ENCODE data around the gene GPC6.
"Not testable (repeated sequence)": the region's sequence is repeated elsewhere in the genome, so short reads cannot be mapped to it uniquely, and the experiment has no call there.

GPC6 gene

DNA sequence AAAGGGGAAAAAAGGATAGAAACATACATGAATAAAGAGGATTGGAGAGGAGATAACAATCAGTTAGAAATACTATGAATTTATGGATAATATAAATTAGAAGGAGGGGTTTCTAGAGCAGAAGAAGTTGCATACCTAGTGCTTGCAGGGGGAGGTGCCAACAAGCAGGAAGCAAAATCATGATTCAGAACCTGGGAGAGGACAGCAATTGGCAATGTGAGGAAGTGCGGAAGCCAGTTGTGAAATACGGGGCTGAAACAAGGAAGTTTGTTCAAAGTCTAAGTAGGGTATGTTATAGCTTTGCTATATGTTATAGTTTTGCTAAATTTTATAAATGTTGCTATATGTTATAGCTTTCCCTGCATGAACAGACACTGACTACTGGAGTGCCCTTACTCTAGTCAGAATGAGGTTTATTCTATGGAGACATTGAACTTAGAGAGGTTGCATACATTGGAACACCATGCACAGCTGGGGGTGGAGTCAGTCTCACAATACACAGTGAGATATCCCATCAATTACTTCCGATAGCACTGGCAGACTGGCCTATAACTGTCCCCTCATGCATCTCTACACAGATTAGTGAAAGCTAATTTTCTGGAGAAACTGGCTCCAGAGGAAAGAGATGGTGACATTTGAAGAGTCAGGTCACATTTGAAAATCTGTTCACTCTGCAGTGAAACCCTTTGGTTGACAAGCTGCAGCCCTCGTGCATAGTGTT is 92.1 kb downstream of the GPC6 start:
- DNase-seq (ENCODE audit: low spot score), result no peak

DNA sequence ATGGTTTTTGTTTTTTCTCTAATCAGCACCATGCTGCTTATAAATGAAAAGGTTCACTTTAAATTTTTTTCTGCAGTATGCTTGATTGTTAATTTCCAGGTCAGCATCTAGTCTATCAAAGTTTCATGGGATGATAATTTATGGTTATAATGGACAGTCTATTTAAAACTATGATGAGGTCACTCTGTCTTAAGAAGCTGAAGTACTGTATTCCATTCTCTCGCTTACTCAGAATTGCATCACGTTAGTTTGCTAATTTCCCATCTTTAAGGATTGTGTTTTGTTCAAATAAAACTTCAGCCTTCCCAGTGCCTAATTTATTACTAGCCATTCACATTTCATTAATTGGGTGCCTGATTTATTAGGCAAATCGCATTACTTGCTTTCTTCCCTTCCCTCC is 94.3 kb downstream of the GPC6 start:
- no peak for DNase-seq (ENCODE audit: low spot score)

DNA sequence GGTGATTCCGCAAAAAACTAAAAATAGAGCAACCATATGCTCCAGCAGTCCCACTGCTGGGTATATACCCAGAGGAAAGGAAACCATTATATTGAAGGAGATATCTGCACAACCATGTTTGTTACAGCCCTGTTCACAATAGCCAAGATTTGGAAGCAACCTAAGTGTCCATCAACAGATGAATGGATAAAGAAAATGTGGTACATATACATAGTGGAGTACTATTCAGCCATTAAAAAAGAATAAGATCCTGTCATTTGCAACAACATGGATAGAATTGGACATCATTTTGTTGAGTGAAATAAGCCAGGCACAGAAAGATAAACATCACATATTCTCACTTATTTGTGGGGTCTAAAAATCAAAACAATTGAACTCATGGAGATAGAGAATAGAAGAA is 97.3 kb downstream of the GPC6 start:
- DNase-seq (ENCODE audit: low spot score), result not testable (repeated sequence)

DNA sequence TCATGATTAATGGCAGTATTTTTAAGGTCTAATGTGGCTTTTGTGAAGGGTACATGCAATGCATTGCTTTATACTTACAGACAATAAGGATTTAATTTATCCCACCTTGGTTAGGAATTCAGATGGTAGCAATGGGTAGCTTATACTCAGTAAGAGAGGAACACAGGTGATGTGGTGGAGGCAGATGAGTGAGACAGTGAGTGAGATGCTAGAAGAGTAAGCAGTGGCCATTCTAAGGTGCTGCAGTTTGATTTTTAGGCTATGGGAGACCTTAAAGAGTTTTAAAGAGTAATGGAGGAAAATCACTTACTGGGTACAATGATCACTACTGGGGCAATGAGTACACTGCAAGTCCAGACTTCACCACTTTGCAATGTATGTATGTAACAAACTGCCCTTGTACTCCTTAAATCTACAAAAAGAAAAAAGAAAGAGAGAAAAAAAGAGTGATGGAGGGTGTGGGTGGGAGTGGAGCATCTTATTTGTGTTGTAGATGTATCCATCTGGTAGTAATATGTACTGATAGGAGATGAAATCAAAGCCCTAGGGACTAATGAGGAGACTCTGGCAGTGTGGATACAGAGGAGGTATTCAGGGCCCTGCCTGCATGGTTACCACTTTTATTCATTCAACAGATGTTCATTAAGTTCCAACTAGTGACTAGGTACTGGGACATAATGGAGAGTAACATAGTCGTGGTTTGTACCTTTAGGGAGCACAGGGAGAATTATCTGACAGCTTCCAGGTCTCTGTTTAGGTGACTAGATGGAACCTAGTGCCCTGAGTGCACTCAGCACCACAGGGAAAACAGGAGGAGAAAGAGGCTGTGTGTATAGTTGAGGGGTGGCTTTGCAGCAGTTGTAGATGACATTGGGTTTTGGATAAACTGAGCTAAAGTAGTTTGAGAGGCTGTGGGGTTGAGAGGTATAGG is 99.0 kb downstream of the GPC6 start:
- no peak for DNase-seq (ENCODE audit: low spot score)

DNA sequence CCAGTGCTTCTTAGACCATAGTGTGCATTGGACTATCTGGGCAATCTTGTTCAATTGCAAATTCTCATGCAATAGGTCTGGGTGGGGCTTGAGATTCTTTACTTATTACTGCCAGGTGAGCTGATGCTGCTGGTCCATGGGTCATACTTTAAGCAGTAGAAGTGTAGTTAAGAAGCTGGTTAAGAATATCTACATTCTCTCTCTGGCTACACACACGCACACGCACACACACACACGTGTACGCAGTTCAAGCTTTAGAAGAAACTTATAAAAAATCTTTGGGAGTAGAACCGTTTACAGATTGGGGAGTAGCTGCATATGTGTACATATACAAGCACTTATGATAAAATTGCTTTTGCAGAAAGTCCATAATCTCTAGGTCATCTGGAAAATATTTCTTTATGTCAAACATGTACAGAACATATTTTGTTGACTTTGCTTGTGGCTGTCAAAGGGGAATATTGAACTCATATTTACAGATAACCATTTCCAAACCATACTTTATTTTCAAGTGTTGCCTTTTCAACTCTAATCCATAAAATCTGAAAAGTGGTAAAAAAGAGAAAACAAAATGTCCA is 99.7 kb downstream of the GPC6 start:
- no peak for DNase-seq (ENCODE audit: low spot score)

DNA sequence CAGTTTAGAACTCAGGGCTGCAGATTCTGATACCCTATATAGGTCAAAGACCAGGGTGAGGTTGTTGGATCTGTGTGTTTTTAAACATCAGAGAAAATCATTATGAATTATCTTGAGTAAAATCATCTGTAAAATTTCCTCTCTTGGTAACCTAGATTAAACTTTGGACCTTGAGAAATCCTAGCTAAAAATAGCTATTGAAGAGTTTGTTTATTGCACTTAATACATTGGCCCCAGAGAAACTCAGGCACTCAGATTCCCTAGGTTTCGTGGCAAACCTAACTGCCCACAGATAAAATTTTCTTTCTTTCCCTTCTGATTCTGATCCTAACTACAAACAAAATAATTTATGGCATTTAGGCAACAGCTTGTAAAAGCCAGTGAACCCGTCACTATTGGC is 102.3 kb downstream of the GPC6 start:
- no peak for DNase-seq (ENCODE audit: low spot score)

DNA sequence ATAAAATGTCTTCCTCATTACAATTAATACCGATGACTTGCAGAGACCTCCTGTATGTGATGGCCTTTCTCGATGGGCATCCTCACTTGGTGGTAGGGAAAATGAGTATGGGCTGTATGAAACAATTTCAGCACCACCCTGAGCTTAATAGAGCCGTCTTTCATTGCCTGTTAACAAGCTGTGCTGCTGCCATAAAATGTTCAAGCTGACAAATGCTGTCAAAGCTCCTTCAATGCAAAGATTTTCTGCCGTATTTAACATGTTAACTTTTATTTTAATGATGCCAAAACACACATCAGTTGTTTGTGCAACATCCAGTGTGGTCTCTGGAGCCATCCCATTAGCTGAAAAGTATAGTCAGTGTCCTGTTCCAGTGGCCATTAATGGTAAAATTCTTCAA is 110.1 kb downstream of the GPC6 start:
- no peak for DNase-seq (ENCODE audit: low spot score)

DNA sequence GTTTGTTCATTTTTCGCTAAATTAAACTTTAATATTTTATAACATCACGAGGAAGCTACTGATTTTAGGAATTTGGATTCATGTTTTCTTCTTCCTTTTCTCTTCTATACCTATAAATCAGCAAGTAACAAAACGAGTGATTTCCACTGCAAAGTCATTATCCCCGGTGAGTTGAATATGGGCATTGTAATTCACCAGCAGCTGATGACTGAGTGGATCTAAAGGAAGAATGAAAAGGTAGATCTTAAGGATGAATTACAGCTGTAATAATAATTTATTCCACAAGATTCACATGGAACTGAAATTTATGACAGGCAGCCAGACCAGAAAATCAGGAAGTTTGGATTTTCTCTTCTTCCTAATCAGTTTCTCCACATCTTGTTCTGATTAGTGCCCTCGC is 111.4 kb downstream of the GPC6 start:
- DNase-seq (ENCODE audit: low spot score), result no peak

DNA sequence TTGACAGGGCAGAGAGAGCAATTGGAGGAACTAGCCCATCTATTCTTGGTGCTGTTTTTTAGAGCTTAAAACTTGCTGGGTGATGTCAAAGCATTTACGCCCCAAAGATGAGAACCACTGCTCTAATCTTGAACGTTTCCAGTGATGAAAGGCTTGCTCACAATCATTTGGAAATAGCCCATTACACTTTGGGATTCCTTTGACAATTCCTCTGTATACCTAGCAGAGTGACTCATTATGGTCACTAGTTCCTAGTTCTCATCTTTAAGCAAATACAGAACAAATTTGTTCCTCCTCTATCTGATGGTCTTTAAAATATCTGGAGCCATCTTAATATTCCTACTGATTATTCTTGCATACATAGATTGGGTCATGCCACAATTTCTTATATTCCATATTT is 112.3 kb downstream of the GPC6 start:
- DNase-seq (ENCODE audit: low spot score), result no peak

DNA sequence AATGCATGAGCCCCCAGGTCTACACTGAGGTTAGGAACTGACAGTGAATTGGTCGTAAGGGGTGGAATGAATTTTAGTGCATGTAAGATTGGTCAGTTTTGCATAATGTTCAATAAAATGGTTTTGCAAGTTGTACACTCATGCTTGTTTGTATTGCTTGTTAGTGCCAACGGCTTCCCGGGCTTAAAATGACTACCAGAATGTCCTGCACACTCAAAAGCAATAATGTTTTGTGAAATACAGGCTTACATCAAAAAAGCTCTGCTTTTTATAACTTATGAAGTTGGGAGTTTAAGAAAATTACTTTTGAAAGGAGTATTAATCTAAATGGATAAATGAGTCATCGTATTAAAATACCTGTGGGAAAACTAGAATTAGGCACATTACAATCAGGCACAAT is 112.9 kb downstream of the GPC6 start:
- DNase-seq (ENCODE audit: low spot score), result no peak

DNA sequence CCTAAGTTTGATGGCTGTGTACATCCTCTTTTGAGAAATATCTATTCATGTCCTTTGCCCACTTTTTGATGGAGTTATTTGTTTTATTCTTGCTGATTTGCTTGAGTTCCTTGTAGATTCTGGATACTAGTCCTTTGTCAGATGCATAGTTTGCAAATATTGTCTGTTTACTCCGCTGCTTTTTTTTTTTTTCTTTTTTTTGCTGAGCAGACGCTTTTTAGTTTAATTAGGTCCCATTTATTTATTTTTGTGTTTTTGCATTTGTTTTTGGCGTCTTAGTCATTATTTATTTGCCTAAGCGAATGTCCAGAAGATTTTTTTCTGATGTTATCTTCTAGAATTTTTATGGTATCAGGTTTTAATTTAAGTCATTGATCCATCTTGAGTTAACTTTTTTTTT is 114.9 kb downstream of the GPC6 start:
- no peak for DNase-seq (ENCODE audit: low spot score)

DNA sequence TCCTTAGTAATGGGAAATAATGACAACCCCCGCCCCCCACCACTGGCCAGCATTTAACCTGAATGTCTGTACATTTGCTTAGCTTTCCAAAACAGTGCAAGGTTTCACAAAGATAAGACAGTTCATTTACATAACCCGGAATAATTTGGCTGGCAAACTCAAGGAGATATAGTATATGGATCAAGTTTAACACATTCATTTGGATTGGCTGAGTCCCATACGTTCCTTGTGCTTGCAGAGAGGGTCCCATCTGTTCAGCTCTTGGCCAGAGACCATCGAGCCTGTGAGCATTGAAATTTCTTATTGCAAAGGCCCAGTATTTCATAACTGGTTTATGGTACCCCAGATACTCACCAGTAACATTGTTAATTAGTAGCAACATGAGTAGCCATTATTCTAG is 116.5 kb downstream of the GPC6 start:
- no peak for DNase-seq (ENCODE audit: low spot score)

DNA sequence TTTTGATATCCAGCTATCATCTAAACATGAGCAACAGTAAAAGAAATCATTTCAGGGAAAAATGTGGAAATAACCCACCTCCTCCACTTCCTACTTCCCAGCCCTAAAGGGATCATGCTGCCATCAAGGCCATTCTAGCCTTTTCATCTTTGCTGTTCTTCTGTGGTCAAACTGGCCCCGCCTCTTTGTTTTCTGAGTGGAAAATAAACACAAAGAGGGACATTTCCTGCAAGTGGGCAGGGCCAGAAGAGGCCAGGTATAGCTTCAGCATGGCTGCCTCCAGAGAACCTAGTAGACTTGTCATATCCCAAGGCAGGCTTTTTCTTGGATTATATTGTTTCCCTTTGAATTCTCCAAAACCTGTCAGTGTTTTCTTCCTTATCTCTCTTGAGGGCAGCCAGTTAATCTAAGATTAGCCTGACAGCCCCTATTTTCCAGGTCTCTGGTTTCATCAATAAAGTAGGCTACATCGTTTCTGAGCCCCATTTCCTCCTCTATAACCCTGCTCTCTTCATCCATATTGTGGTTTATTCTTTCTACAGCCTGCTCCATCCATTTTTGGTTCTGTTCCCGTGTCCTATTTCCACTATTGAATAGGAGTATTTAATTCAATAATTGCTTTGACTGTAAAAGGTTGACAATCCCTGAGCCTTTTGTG is 117.6 kb downstream of the GPC6 start:
- DNase-seq (ENCODE audit: low spot score), result no peak

DNA sequence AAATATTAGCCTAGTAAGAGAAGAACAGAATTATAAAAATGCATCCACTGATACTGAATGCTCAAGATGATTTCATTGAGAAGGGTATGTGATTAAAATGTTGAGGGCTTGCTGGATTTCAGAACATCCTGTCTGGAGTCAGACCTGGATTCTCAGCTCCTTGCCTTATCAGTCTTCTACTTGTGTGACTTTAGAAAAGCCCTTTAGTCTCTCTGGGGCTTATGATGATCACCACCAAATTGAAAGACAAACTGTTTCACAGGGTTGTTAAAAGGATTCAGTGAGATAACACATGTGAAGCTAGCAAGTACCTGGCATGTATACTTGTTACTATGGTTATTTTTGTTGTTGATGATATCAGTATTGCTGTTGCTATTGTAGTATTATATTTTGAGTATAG is 118.4 kb downstream of the GPC6 start:
- no peak for DNase-seq (ENCODE audit: low spot score)

DNA sequence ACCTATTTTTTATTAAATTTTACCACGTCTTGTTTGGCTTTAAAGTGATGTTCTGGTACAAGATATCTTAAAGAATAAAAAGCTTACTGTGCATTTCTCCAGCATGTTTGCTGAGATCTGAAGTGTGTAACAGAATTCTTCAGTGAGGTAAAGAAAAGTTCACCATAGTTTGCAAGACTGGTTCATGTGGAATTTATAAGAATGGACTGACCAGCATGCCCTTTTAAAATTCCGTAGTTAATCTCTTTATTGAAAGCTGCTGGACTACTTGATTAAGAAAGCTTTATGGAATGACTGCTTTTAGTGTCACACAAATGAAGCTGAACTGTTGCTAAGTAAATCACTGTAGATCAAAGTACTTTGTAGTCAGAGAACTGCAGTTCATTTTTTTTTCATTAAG is 119.2 kb downstream of the GPC6 start:
- no peak for DNase-seq (ENCODE audit: low spot score)

DNA sequence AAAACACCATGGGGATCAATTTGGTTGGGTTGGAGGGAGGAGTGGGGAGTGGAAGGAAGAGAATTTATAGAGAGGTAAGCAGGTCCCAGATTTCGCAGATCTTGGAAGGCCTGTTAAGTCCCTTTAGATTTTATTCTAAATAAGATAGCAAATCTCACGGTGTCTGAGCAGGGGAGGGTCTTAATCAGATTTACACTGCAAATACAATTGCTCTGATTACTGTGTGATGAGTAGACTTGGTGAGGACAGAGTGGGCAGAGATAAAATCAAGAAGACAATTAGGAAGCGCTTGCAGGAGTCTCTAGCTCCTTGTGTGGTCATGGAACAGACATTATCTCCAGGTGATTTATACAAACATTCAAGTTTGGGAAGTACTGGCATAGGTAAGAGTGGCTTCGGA is 126.0 kb downstream of the GPC6 start:
- no peak for DNase-seq (ENCODE audit: low spot score)

DNA sequence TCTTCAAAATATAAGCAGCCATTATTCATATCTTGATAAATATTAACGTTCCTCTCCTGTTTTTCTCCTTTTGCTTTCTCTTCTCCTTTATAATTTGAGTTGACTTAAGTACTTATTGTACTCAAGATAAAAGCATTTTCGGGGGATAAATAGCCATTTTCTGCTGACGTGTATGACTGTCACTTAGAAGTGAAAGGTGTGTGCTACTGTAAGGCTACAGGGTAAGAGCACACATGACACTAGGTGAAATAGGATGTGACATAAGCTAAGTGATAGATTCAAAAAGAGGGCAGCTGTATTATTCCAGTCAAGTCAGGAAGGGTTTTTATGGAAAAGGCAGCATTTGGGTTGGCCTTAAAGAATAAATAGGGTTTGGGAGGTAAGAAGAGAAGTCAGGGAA is 128.5 kb downstream of the GPC6 start:
- no peak for DNase-seq (ENCODE audit: low spot score)

DNA sequence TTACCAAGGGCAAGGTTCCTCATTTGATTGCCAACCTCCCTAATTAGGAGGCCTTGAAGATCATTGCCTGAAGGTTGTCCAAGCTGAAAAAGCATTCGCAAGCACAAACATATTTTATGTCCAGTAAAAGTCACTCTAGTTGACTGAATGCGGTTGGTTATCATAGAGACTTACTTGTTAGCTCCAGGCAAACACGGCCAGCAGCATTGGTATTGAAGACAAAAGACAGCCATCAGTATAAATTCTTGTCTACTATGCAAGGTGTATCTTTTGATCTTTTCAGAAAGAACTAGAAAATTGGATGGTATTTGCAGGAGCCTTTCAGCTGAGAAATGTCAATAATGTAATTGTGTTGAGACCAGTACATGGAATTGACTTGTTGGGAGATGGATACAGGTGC is 129.9 kb downstream of the GPC6 start:
- DNase-seq (ENCODE audit: low spot score), result no peak

DNA sequence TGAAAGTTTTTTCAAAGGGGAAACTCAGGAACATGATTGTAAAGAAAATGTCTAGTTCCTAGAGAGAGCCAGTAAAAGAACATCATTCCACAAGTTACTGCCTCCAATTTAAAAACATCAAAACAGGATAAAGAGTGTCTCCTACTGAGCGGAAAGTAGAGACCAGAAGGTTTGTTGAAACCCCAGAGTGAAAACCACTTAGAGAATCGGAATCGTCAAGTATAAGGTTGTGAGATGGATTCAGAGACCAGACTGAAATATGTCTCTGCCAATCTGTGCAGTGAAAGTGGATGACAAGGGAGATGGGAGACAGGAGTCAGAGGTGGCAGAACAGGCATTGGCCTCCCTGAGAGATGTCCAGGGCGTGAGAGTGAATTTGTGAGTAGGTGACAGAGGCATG is 133.4 kb downstream of the GPC6 start:
- DNase-seq (ENCODE audit: low spot score), result no peak

DNA sequence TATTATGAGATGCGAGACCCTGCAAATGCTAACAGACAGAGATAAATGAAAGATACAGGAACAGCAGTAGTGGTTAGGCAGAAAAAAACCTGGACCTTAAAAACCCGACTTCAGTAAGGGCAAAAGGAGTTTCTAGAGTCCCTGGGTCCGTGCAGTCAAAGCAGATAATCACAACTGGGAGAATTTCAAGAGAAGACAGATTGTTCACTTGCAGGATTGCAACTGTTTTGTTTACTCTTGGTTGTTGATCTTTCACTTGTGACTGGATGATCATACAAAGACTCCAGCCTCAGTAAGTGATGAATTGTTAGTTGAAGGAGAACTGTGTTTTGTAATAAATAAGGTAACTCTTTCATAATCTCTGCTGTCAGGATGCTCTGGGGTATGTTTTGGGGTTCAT is 135.1 kb downstream of the GPC6 start:
- no peak for DNase-seq (ENCODE audit: low spot score)

DNA sequence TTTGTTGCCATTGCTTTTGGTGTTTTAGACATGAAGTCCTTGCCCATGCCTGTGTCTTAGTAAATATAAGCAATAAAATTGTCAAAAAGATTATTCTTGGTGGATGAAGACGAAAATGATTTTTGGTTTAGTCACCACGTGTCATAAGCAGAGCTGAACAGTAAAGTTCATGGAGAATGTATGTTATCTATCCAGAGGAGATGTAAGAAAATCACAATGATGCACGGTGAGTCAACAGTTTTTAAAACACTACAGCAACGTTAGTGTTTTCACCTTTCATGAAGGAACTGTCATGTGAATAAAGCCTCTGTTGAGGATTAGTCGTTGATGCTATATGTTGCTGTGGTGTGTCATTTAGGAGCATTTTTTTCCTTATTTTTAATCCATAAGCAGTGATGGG is 137.6 kb downstream of the GPC6 start:
- no peak for DNase-seq (ENCODE audit: low spot score)

DNA sequence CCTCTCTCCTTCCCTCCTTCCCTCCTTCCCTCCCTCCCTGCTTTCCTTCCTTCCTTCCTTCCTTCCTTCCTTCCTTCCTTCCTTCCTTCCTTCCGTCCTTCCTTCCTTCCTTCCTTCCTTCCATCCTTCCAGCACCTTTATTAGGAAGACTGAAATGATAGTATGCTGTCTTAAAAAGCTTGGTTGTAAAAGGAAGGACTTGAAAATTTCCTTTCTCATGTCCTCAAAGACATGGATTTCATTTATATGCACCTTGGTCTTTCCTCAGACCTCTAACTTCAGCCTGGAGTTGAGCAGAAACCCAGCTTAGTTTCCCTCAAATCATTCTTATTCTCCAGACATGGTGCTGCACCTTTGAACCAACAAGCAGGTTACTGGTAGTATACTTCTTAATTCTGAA is 141.7 kb downstream of the GPC6 start:
- DNase-seq (ENCODE audit: low spot score), result no peak

DNA sequence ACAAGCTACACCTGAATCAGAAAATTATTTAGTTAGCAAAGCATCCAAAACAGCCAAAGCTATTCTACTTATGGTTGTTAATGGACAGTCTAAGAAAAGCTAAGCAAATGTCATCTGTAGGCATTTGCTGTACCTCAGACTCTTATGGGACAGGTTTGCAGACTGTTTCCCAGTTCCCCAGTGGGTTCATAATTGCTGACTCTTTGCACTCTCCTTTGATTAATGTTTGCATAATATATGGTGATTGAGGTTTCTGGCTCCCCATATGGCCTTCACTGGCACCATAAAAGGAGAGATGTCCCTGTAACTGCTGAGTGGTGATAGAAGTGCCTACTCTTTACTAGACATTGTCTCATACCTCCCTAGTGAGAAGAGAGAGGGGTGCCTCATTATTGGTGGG is 142.1 kb downstream of the GPC6 start:
- no peak for DNase-seq (ENCODE audit: low spot score)

Data from kidney capillary endothelial cell (primary cell).